Measurements from ENCODE around the gene EIF4E2. TPM values are rescaled to one million over a fixed set of nuclear protein-coding genes. Genes with fewer than 3 reads are reported as not detected.

The EIF4E2 gene
- total RNA-seq, 1 donor from 2014 or later = 97.0 TPM

- H3K4me2 ChIP-seq = no peak overlapping the region
- H2AFZ ChIP-seq (replicated peaks) = no peak overlapping the region
- Mint-ChIP-seq H3K36me3 (peaks cover 25% of the 10 kb centered on the region), H3K27ac (no peak overlapping the region), H3K9me3 (no peaks in the 10 kb centered on the region), H3K27me3 (ENCODE audit: insufficient read depth, low read depth) (peaks cover 2% of the 10 kb centered on the region), H3K4me3 (no peak overlapping the region), H3K4me1 (peaks cover 10% of the 10 kb centered on the region)
- TF ChIP-seq CTCF (IDR thresholded peaks at IDR 0.05) (no peak), EZH2phosphoT487 (IDR thresholded peaks at IDR 0.05) (no peak), EZH2 (IDR thresholded peaks at IDR 0.05) (no peak)
- H3F3A ChIP-seq (ENCODE audit: low read depth) = no peaks in the 10 kb centered on the region
- H3K9me3 ChIP-seq (ENCODE audit: low read depth) = no peaks in the 10 kb centered on the region
- H4K20me1 ChIP-seq (ENCODE audit: low read depth) = peaks cover 3% of the 10 kb centered on the region
- DNase-seq (ENCODE audit: low spot score) = peak; percentile 24
- H3K27ac ChIP-seq = no peak overlapping the region
- no peaks in the 10 kb centered on the region for H3K27me3 ChIP-seq
- H3K9ac ChIP-seq = no peak overlapping the region
- H3K4me3 ChIP-seq = no peak overlapping the region
- H3K36me3 ChIP-seq = no peaks in the 10 kb centered on the region
- no peaks in the 10 kb centered on the region for H3K79me2 ChIP-seq (ENCODE audit: low read depth)
- peaks cover 12% of the 10 kb centered on the region for H3K4me1 ChIP-seq
These were observed 23.4 kb downstream of the EIF4E2 start for GRCh38 chr2:232573771-232574435.

- no peak for DNase-seq (ENCODE audit: low spot score)
- no peaks in the 10 kb centered on the region for H3K9me3 Mint-ChIP-seq
- H3K36me3 ChIP-seq = no peaks in the 10 kb centered on the region
These were observed 24.4 kb downstream of the EIF4E2 start for GRCh38 chr2:232574674-232575403.

GRCh38 chr2:232575404-232575746 is 24.9 kb downstream of the EIF4E2 start:
- H3K27ac ChIP-seq = no peak overlapping the region
- H3K4me1 ChIP-seq = peaks cover 12% of the 10 kb centered on the region
- no peaks in the 10 kb centered on the region for H3K9me3 Mint-ChIP-seq
- no peaks in the 10 kb centered on the region for H3K79me2 ChIP-seq (ENCODE audit: low read depth)
- no peak overlapping the region for H3K4me2 ChIP-seq
- H3K9ac ChIP-seq = no peak overlapping the region
- H3K4me1 Mint-ChIP-seq = peaks cover 10% of the 10 kb centered on the region
- peaks cover 2% of the 10 kb centered on the region for H3K27me3 Mint-ChIP-seq (ENCODE audit: insufficient read depth, low read depth)
- H3K9me3 ChIP-seq (ENCODE audit: low read depth) = no peaks in the 10 kb centered on the region
- no peak for DNase-seq (ENCODE audit: low spot score)
- H2AFZ ChIP-seq (replicated peaks) = no peak overlapping the region
- no peak overlapping the region for H3K4me3 ChIP-seq
- no peak overlapping the region for H3K4me3 Mint-ChIP-seq
- H3K36me3 Mint-ChIP-seq = peaks cover 16% of the 10 kb centered on the region
- no peak overlapping the region for H3K27ac Mint-ChIP-seq
- H3K36me3 ChIP-seq = no peaks in the 10 kb centered on the region
- H3F3A ChIP-seq (ENCODE audit: low read depth) = no peaks in the 10 kb centered on the region
- TF ChIP-seq CTCF (IDR thresholded peaks at IDR 0.05) = no peak
- TF ChIP-seq EZH2 (IDR thresholded peaks at IDR 0.05) = no peak
- no peak for TF ChIP-seq EZH2phosphoT487 (IDR thresholded peaks at IDR 0.05)
- peaks cover 2% of the 10 kb centered on the region for H4K20me1 ChIP-seq (ENCODE audit: low read depth)
- H3K27me3 ChIP-seq = no peaks in the 10 kb centered on the region

More at GRCh38 chr2:232574674-232575403, 24.4 kb downstream of the EIF4E2 start:
- Histone ChIP-seq H2AFZ (replicated peaks) (no peak overlapping the region), H3K9ac (no peak overlapping the region), H4K20me1 (ENCODE audit: low read depth) (peaks cover 3% of the 10 kb centered on the region), H3K4me2 (no peak overlapping the region), H3K79me2 (ENCODE audit: low read depth) (no peaks in the 10 kb centered on the region), H3F3A (ENCODE audit: low read depth) (no peaks in the 10 kb centered on the region), H3K27ac (no peak overlapping the region), H3K9me3 (ENCODE audit: low read depth) (no peaks in the 10 kb centered on the region), H3K4me1 (peaks cover 12% of the 10 kb centered on the region), H3K27me3 (no peaks in the 10 kb centered on the region), H3K4me3 (no peak overlapping the region)
- H3K4me3 Mint-ChIP-seq = no peak overlapping the region
- peaks cover 10% of the 10 kb centered on the region for H3K4me1 Mint-ChIP-seq
- peaks cover 21% of the 10 kb centered on the region for H3K36me3 Mint-ChIP-seq
- peaks cover 2% of the 10 kb centered on the region for H3K27me3 Mint-ChIP-seq (ENCODE audit: insufficient read depth, low read depth)
- no peak overlapping the region for H3K27ac Mint-ChIP-seq
- TF ChIP-seq CTCF (IDR thresholded peaks at IDR 0.05) = no peak
- no peak for TF ChIP-seq EZH2phosphoT487 (IDR thresholded peaks at IDR 0.05)
- TF ChIP-seq EZH2 (IDR thresholded peaks at IDR 0.05) = no peak
